Panc1 (cell line): ENCODE data around the gene ACSL5. TPM values are rescaled to one million over a fixed set of nuclear protein-coding genes. Genes with fewer than 3 reads are reported as not detected.

Experiments
- ATAC-seq: fragments of 200-7000 bp; cut with Tn5 transposase; 2 replicates; pipeline ENCODE4 v1.9.1; 2020; ENCODE audit warnings: mild to moderate bottlenecking, moderate library complexity
- BruUV-seq: library from RNA; stranded (reverse); fragments of 400-500 nt; replicated peaks from 2 replicates; lab custom pipeline; 2021; lab: Mats Ljungman, UMichigan
- CTCF ChIA-PET: fragments of 300-600 bp; sonication (Branson Sonifier 250); formaldehyde crosslinking; loops from one replicate; lab custom pipeline; 2022; ENCODE audit warnings: antibody characterized with exemption; lab: Charles Lee
- POLR2A ChIA-PET: fragments of 300-600 bp; sonication (Branson Sonifier 250); formaldehyde crosslinking; loops from one replicate; lab custom pipeline; 2022; ENCODE audit warnings: antibody characterized with exemption; lab: Charles Lee
- DNase-seq: peaks from one replicate; pipeline ENCODE4 v3.0.0-alpha.2; 2010; ENCODE audit warnings: low read depth, low spot score
- H3K27ac ChIP-seq: 2 replicates; pipeline ENCODE4 v1.5.1; 2011; ENCODE audit warnings: mild to moderate bottlenecking, low read length, inconsistent platforms
- H3K27me3 ChIP-seq: fragments of 200-500 bp; sonication (Bioruptor generic); 2 replicates; pipeline ENCODE4 v1.6.0; 2014; ENCODE audit warnings: low read length, inconsistent platforms; ENCODE audit not compliant: control insufficient read depth, insufficient read depth
- H3K36me3 ChIP-seq: fragments of 200-500 bp; sonication (Bioruptor generic); 2 replicates; pipeline ENCODE4 v1.5.1; 2014; ENCODE audit warnings: inconsistent platforms, mild to moderate bottlenecking, low read length, moderate library complexity; ENCODE audit not compliant: control insufficient read depth, insufficient read depth
- H3K4me1 ChIP-seq: 2 replicates; pipeline ENCODE4 v1.5.1; 2011; ENCODE audit warnings: inconsistent platforms, mild to moderate bottlenecking, low read length, moderate library complexity; ENCODE audit not compliant: control insufficient read depth, insufficient read depth
- H3K4me3 ChIP-seq, 2 experiments: 2 replicates each; pipeline ENCODE4 v1.5.1; 2011 to 2012; ENCODE audit warnings: low read depth in 2 of 2, low read length in 2 of 2, mild to moderate bottlenecking in 2 of 2, inconsistent platforms in 1 of 2, moderate library complexity in 1 of 2
- H3K9me3 ChIP-seq: fragments of 200-500 bp; sonication (Bioruptor generic); 2 replicates; pipeline ENCODE4 v1.5.1; 2014; ENCODE audit warnings: low read depth, mild to moderate bottlenecking, inconsistent platforms, low read length, moderate library complexity; ENCODE audit not compliant: control insufficient read depth, insufficient read depth
- CTCF ChIP-seq: fragments of 450-650 bp; IDR thresholded peaks from 2 replicates; pipeline ENCODE4 v1.5.1; 2017; ENCODE audit warnings: mild to moderate bottlenecking
- POLR2AphosphoS5 ChIP-seq: IDR thresholded peaks from 2 replicates; pipeline ENCODE4 v1.6.1; 2012; ENCODE audit warnings: mild to moderate bottlenecking, low read depth, low read length, moderate library complexity
- REST ChIP-seq, 2 experiments: IDR thresholded peaks; 2 replicates each; pipeline ENCODE4 v1.6.1; 2011 to 2012; ENCODE audit warnings: low read depth in 2 of 2, control low read depth in 1 of 2, low read length in 1 of 2, mild to moderate bottlenecking in 1 of 2, moderate library complexity in 1 of 2; ENCODE audit not compliant: insufficient read depth in 1 of 2
- SIN3A ChIP-seq: IDR thresholded peaks from 2 replicates; pipeline ENCODE4 v1.6.1; 2012; ENCODE audit warnings: low read depth, mild to moderate bottlenecking, low read length, moderate library complexity, borderline replicate concordance; ENCODE audit not compliant: insufficient read depth
- TCF7L2 ChIP-seq: IDR thresholded peaks from 2 replicates; pipeline ENCODE4 v1.6.1; 2011; ENCODE audit warnings: mild to moderate bottlenecking, low read depth, low read length, inconsistent platforms
- in situ Hi-C: cut with HindIII; loops from 2 replicates; pipeline ENCODE4 v1.10.0; 2016; ENCODE audit warnings: low sequenced_read_pairs, low pct_unique_long_range_greater_than_20kb
- intact Hi-C: fragments of 100-400 bp; cut with micrococcal nuclease; formaldehyde crosslinking; loops from one replicate; pipeline ENCODE4 v1.10.0; 2022; ENCODE audit not compliant: unreplicated experiment
- total RNA-seq: library from RNA; stranded (reverse); gene quantifications from one replicate; pipeline ENCODE4 v1.2.1, GENCODE V29; 2021; ENCODE audit not compliant: unreplicated experiment

ACSL5 gene
- total RNA-seq, 1 experiment from 2014 or later = 2.4 TPM

- BruUV-seq = no TSS peak
Observed at GRCh38 chr10:112356686-112357085, 17.2 kb upstream of the ACSL5 start.

GRCh38 chr10:112359606-112360307, 14.2 kb upstream of the ACSL5 start:
- DNase-seq = no peak
- intact Hi-C loops (no loop called here), in situ Hi-C loops (no loop called here)
- ATAC-seq = no peak
- BruUV-seq = no TSS peak
- Histone ChIP-seq H3K27ac (no peak overlapping the region), H3K9me3 (no peaks in the 10 kb centered on the region), H3K27me3 (peaks cover 3% of the 10 kb centered on the region), H3K4me3 (no peak overlapping the region), H3K4me1 (peaks cover 4% of the 10 kb centered on the region; the same call in 1 of the 2 replicates), H3K36me3 (no peaks in the 10 kb centered on the region)
- no peak for TF ChIP-seq SIN3A
- no peak for TF ChIP-seq TCF7L2
- TF ChIP-seq POLR2AphosphoS5 = no peak
- no peak for TF ChIP-seq CTCF
- TF ChIP-seq REST (IDR thresholded peaks at IDR 0.05; ENCODE audit: insufficient read depth in 1 of 2, low read depth in 2 of 2, low read length in 1 of 2) = no peak
- CTCF ChIA-PET = no interaction called here
- POLR2A ChIA-PET = no interaction called here

More at GRCh38 chr10:112356686-112357085, 17.2 kb upstream of the ACSL5 start:
- Histone ChIP-seq H3K27me3 (peaks cover 3% of the 10 kb centered on the region), H3K36me3 (no peaks in the 10 kb centered on the region), H3K27ac (no peak overlapping the region), H3K4me1 (peaks cover 4% of the 10 kb centered on the region; the same call in 1 of the 2 replicates), H3K9me3 (no peaks in the 10 kb centered on the region), H3K4me3 (no peak overlapping the region)
- intact Hi-C loops = no loop called here
- no peak for ATAC-seq
- POLR2A ChIA-PET = no interaction called here
- CTCF ChIA-PET = no interaction called here
- no peak for DNase-seq
- TF ChIP-seq SIN3A (no peak), TCF7L2 (no peak), CTCF (no peak), REST (IDR thresholded peaks at IDR 0.05; ENCODE audit: insufficient read depth in 1 of 2, low read depth in 2 of 2, low read length in 1 of 2) (no peak), POLR2AphosphoS5 (no peak)
- in situ Hi-C loops = no loop called here
